ENCODE results near the gene BSCL2.
"Not testable (repeated sequence)": the region's sequence is repeated elsewhere in the genome, so short reads cannot be mapped to it uniquely, and the experiment has no call there.

Gene BSCL2

DNA sequence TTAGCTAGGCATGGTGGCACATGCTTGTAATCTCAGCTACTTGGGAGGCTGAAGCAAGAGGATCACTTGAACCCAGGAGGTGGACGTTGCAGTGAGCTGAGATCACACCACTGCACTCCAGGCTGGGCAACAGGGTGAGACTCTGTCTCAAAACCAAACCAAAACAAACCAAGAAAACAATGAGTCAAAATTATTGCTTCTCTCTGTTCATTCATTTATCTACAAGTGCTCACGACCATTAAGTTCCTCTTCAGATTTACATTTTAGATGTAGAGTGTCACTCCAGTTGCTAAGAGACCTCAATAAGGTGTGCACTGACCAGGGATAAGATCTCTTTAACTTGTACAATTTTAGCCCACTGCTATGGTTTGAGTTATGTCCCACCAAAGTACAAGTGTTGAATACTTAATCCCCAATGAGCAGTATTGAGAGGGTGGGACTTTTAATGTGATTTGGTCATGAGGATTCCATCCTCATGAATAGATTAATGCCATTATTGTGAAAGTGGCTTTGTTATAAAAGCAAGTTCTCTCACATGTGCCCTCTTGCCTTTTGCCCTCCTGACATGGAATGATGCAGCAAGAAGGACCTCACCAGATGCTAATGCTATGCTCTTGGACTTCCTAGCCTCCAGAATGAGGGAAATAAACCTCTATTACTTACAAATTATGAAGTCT, 12.2 kb upstream of the BSCL2 start:
- FAIRE-seq (no peak), DNase-seq (ENCODE audit: insufficient read length, low spot score) (no peak)

GRCh38 chr11:62716816-62717215, 9.6 kb upstream of the BSCL2 start:
- FAIRE-seq (no peak), DNase-seq (ENCODE audit: insufficient read length, low spot score) (no peak)

DNA sequence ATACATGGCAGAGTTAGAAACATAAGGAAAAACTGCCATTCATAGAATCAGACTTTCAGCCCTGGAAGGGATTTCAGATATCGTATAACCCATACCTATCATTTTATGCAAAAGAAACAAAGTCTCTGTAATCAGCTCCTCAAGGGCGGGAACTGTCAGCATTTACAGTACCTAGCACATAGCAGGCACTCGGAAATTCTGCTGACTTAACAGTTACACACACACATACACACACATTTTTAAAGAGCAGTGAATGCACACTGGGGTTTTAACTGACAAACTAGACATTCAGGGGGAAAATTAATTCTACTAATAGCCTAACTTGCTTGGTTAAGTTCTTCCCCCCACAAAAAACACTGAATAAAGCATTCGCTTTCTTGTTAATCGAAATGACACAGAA, 9.0 kb upstream of the BSCL2 start:
- DNase-seq (ENCODE audit: insufficient read length, low spot score) (no peak), FAIRE-seq (no peak)

DNA sequence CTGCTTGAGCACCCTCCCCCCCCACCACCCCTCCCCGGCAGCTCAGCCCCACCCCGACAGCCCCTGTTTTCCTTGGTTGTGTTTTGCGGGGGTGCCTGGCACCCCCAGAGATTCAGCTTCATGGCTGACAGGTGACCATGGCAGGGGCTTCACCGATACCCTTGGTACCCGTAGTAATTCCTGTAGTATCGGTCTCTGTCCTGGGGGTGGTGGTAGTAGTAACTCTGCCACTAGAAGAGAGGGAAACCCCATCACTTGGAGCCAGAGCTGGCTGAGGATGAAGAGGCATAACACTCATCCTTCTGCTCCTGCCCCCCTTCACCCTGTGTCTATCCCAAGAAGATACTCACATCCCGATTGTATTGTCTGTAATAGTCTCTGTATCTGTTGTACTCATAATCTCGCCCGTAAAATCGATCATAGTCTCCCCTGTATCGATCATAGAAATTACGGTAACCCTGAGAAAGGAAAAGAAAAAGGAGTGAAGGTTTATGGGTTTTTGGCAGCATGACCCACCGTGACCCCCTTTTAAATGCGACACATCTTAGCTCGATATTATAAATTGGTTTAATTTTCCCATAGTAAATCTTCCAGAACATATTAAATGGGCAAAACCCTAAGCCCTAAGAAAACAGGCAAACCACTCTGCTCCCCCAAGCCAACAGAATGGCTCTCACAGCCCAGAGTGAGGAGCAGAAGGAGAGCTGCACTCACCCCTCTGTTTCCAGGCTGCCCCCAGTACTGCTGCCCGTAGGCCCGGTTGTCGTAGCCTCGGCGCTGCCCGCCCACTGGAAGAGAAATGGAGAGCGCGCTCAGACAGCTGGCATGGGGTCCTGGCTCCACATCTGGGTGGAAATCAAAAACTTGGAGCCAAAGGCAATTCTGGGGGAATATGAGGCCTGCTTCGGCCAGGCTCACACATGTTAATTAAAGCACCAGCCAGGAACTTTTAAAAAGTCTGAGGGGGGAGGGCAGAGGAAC, 8.2 kb upstream of the BSCL2 start:
- DNase-seq (ENCODE audit: insufficient read length, low spot score) (no peak), FAIRE-seq (no peak)

- FAIRE-seq (no peak), DNase-seq (ENCODE audit: insufficient read length, low spot score) (no peak)
These were observed 6.1 kb upstream of the BSCL2 start for GRCh38 chr11:62713343-62713742.

DNA sequence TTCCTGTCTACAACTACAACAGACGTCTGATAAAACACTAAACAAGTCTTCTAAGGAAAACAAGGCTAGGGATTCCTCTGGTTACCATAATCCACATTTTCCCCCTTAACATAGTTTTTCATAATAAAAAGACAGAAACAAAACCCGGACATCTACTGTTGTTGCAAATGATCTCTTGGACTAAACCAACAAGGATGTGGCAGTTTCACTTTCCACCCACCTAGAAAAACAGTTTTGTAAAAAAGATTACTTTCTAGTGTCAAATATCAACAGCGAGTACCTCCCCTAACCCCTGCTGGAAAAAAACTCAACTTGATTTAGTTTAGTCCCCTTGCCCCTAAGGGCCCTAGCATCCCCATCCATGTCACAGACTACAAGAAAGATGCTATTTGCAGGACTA, 5.6 kb upstream of the BSCL2 start:
- DNase-seq (ENCODE audit: insufficient read length, low spot score) (no peak), FAIRE-seq (no peak)

GRCh38 chr11:62712276-62712812, 5.1 kb upstream of the BSCL2 start:
- no peak for DNase-seq (ENCODE audit: insufficient read length, low spot score)
- FAIRE-seq = no peak

DNA sequence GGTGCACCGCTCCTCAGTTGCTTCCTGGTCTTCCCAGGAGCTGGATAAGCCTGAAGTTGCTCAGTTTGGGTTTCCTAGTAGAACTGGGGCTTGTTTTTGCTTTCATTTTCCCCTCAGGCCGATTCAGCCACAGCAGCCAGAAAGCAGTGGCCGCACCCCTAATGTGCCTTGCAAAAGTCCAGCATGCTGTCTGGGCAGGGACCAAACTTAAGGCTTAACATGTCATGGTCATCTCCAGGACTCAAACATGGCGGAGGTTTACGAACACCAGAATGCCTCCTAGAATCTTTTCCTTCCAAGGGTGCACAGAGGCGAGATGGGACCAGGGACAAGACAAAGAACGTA, 2.7 kb upstream of the BSCL2 start:
- DNase-seq (ENCODE audit: insufficient read length, low spot score) (no peak), FAIRE-seq (no peak)

- DNase-seq (ENCODE audit: insufficient read length, low spot score) (no peak), FAIRE-seq (no peak)
These were observed 2.2 kb upstream of the BSCL2 start for GRCh38 chr11:62709247-62710000.

DNA sequence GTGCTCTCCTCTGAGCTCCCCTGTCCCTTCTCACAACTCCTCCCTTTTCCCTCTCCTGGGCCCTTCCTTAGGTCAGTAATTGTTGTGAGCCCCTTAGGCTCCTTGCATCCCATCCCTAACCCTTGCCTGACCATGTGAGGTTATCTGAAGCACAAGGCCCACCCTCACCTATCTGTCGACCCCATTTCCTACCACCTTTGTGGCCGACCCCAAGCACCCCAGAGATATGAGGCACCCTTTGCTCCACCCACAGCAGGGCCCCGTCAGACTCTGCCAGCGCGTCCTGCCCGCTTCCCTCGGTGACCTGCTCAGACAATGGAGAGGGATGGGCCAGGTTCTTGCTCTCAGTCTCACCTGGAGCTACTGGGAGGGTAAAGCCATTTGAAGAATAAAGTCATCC, 1.6 kb upstream of the BSCL2 start:
- no peak for FAIRE-seq
- no peak for DNase-seq (ENCODE audit: insufficient read length, low spot score)

DNA sequence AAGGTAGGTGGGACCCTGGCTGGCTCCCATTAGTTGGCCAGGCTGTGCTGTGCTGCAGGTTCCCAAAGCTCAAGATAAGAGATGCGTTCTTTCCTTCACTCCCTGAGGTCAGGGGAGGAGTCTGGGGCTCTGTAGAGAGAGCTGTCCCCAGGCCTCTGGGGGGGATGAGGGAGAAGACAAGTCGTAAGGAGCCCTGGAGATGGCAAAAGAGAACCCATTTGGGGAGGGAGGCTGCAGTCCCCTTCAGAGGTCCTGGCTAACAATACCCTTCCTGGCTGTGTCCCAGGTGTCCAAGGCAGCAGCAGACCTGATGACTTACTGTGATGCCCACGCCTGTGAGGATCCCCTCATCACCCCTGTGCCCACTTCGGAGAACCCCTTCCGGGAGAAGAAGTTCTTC, 1.2 kb upstream of the BSCL2 start:
- FAIRE-seq (no peak), DNase-seq (ENCODE audit: insufficient read length, low spot score) (no peak)

- no peak for FAIRE-seq
- DNase-seq (ENCODE audit: insufficient read length, low spot score) = no peak
These were observed 375 bp downstream of the BSCL2 start for GRCh38 chr11:62706850-62707247.

- DNase-seq (ENCODE audit: insufficient read length, low spot score) (peak; percentile 88), FAIRE-seq (no peak)
These were observed 1.1 kb downstream of the BSCL2 start for GRCh38 chr11:62705880-62706849.

- FAIRE-seq (no peak), DNase-seq (ENCODE audit: insufficient read length, low spot score) (no peak)
These were observed 1.8 kb downstream of the BSCL2 start for GRCh38 chr11:62705413-62705812.

- not testable (repeated sequence) for FAIRE-seq; DNase-seq (ENCODE audit: insufficient read length, low spot score)
These were observed 3.3 kb downstream of the BSCL2 start for GRCh38 chr11:62703921-62704320.

GRCh38 chr11:62702246-62702645, 5.0 kb downstream of the BSCL2 start:
- DNase-seq (ENCODE audit: insufficient read length, low spot score) (no peak), FAIRE-seq (no peak)

- DNase-seq (ENCODE audit: insufficient read length, low spot score) (no peak), FAIRE-seq (no peak)
These were observed 12.6 kb downstream of the BSCL2 start for GRCh38 chr11:62694455-62695167.

GRCh38 chr11:62693624-62694023, 13.6 kb downstream of the BSCL2 start:
- not testable (repeated sequence) for FAIRE-seq; DNase-seq (ENCODE audit: insufficient read length, low spot score)
